NCI-H748 treated with DMSO at 0.1 percent for 48 hours (cell line): ENCODE results near the gene STK33.

Experiments used
- DNase-seq: peaks from one replicate; lab custom pipeline; 2025; lab: John Stamatoyannopoulos, UW

STK33 gene

DNA sequence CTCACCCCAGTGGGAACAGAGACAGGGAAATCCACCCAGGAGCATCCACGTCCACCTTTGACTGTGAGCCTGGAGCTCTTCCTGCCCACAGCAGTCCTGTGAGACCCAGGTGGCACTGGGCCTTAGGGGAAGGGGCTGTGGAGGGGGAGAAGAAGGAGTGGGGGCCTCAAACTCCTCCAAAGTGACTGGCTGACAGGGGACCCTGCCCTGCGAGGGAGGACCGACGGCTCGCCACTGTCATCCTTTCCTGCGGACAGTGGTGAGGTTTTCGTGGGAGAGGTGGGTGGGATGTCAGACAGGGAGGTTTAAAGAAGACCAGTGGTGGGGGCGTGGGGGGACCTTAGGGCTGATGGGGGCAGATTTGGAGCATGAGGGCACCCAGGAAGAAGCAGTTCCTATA lies 237.8 kb downstream of the STK33 start:
- no peak for DNase-seq

DNA sequence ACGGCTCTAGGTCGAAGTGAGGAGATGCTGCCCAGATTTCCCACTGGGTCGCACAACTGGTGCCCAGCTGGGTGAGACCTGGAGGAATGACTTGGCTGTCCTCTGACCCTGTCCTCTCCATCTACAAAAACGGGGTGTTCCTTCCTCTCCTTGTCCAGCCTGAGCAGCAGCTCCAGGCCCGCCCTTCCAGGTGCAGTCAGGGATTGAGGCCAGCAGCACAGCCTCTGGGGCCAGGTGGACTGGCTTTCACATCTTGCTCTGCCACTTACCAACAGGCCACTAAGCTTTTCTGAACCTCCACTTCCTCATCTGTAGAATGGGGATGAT lies 238.6 kb downstream of the STK33 start:
- no peak for DNase-seq

DNA sequence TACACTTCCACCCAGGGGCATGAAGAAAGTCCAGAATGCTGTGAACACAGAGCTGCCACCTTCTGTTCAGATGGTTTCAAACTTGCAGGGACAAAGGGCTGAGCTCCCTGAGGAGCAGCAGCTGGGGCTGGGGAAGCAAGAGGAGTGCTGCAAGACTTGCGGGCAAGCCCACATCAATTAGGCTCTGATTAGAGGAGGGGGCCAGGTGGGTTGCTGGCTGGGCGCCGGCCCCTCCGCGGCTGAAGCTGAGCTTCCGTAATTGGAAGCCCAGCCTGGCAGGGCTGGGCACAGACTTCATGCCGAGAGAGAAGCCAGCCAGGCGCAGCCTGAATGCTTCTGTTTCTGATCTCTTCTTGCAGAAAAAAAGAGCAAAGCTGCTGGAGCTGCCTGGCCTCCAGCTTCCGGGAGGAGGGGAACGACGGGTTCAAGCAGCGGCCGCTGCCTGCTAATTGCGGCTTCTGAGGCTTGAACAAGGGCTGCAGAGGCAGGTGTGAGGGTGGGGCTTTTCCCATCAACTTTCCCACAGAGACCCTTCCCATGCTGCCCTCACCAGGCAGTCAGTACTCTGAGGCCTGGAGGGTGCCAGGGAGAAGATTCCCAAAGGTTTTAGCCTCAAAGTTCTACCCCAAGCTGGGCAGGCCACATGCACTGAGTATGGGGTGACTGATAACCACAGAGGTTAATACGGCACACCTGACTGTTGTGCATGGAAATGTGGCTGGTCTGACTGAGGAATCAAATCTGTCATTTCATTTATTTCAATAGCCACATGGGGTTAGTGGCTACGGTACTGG lies 239.2 kb downstream of the STK33 start:
- peak; percentile 13 for DNase-seq

DNA sequence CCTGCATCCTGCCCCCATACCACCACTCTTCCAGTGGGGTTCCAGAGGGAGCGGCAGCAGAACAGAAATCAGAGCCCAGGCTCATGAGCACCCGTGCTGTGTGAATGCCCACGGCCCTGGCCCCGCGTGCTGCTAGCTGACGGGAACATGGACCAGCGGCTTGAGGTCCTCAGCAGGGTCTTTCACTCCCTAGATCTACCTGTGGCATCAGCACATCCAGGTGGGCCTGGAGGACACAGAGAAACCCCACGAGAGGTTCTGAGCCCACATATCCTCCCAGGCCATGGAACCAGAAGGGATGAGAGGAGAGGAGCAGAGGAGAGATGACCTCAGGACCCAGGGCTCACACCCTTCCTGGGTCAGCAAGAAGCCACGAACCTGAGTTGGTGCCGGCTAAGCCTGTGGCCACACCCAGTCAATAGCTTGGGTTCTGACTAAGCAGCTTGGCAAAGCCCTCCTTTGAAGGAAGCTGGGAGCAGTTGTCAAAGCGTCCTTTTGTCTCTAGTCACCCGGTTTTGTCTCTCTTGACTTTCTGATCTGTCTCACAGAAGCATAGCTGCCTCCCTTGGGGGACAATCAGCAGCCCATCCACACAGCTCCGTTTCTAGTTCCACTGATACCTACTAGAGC lies 241.0 kb downstream of the STK33 start:
- no peak for DNase-seq

DNA sequence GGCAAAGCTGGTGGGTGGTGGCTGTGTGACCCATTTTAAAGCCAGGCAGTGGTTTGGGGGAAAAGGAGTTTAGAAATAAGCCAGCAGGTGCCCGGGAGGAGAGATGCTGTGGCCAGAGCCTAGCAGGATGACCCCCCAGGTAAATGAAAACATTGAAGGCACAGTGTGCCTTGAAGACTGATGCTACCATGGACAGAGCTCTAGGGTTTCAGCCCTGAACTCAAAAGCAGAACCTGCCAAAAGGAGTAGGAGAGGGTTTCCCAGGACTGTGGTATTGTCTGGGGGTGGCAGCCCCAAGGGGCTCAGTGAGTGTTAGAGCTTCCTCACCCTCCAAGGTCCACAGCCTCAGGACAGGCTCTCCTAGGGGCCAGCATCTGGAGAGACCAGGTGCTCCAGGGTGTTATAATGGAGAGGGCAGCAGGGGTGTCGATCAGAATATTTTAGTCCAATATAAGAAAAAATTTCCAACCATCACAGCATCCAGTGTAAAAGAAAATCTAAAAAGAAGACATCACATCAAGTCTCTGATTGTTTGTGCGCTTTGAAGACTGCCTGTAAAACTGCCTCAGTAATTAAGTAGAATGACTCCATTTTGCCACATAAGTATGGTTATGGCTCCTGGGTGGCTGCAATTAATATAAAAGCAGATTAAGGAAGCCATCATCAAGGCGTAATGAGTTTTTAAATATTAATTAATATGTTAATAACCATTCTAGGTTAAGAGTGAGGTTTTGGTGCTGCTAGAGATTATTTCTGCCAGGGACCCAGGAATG lies 241.7 kb downstream of the STK33 start:
- DNase-seq: no peak

DNA sequence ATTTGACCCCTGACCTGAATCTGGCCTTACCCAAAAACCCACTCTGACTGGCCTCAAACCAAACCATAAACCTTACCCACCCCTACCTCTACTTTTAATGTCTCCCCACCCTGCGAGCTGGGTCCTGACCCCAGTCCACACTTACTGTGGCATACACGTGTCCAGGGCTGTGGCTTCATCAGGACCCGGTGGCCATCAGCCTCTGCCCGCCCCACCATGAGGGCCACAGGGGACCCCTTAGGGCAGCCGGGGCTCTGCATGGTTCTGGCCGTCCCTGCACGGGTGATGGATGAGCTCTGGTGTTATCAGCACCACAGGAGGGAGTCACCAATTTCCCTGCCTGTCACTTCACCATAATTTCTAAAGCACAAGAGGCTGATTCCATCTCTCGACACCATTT lies 242.8 kb downstream of the STK33 start:
- no peak for DNase-seq

DNA sequence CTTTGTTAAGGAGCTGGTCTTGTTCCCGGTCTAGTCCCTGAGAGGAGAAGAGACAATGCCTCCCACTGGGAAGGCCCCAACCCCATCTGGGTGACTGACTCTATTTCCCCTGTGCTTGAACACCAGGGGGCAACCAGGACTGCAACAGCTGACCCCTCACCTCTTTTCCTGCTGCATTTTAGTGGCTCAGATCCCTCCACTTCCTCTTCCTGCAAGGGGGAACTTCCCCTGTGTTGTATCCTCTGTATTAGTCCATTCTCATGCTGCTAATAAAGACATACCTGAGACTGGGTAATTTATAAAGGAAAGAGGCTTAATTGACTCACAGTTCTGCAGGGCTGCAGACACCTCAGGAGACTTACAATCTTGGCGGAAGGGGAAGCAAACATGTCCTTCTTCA lies 246.1 kb downstream of the STK33 start:
- no peak for DNase-seq

DNA sequence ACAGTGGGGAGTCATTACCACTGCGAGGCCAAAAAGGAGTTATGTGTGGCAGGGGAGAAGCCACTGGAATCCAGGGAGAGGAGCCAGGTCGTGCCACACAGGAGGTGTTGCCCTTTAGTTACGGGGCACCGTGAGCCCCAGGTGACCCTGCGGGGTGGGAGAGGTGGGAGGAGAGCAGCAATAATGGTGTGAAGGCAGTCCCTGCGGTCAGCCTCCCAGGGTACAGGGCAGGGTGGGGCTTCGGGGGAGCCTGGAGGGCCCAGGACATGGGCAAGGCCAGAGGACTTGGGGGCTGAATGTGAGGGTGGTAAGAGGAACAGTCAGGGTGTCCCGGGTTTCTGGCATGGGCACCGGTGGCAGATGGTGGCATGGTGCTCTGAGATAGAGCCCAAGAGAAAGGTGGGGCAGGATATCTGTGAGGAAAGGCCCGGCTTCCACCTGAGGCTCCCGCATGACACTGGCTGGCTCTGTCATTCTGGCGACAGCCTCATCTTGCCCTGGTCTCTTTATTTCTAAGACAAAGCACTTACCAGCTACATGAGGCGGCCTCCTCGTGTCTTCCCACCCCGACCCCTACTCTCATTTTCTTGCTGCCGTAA lies 247.8 kb downstream of the STK33 start:
- no peak for DNase-seq

DNA sequence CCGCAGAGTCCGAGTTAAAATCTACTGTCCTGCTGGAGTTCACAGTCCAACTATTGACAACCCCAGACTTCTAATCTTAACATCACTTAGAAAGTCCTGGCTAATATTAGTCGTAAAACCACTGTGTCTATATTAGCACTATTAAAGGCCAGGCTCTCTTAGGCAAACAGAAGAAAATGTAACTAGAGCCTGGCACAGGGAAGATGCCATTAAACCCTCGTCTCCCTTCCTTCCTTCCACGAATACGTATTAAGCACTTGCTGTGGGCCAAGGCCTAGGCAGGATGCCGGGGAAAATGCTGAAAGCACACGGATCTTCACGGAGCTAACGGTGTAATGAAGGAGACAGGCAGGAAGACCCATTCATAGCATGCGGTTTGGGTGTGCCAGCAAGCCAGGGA lies 248.8 kb downstream of the STK33 start:
- no peak for DNase-seq

DNA sequence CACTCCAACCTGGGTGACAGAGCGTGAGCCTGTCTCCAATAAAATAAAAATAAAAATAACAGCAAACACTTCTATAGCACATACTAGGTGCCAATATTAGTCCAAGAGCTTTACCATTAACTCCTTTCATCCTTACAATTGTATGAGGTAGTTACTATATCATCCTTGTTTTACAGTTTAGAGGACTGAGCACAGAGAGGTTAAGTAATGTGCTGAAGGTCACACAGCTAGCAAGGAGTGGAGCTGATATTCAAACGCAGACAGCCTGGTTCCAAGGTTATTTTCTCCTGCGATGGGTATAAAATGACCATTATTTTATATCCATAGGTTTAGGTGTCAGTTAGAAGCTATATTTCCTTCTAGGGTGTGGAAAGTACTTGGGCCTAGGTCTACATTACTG lies 249.7 kb downstream of the STK33 start:
- no peak for DNase-seq

DNA sequence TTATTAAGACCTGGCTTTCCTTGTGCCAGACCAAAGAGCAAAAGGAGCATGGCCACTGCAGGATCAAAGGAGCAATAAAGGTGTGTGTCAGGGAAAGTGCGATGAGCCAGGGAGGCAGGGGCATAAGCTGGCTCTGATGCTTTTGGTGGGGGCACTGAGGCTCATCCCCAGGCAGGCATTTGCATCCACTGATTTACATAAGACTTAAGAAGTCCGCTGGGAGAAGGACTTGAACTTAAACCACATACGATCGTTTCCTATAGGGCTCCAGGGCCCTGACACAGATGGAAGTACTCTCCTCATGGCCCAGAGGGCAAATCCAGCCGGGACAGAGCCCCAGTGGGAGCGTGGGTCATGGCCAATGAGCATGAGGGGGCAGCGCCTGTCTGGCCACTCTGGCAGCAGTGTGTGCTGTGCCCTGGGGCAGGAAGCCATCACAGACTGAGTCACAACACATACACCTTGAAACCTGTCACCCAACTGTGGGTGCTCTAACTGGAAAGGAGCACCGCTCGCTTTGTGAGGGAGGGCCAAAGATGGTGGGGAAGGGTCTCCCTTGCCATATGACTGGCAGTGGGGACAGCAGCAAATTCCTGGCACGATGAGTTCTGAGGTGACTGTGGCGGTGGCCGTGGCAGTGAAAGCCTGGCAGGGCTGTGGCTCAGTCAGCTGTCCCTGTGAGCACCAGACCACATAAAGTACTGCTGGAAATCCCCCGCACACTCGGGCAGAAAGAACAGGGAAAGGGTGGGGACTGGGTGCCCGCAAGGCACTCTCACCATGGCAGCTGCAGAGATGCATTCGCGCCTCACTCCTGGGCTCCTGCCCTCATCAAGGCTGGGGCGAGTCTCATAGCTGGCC lies 251.0 kb downstream of the STK33 start:
- no peak for DNase-seq

DNA sequence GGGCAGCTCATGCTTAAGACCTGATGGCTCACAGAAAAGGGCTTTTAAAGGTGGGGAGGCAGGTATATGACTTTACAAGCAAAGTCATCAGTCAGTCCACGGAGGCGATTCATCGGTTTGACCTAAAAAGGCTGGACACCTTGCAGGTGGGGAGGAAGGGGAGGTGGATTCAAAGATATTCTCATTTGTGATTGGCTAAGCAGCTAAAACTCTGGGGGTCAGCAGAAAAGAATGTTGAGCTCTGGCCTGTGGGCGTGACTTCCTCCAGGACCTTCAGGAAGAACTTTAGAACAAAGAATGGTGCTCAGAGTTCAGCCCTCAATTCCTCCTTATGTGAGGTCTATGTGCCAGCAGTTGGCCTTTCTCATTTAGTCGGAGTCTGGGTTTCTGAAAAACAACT lies 252.0 kb downstream of the STK33 start:
- no peak for DNase-seq
